ENCODE data around the gene F11.

- TF ChIP-seq CTCF (IDR thresholded peaks at IDR 0.05) (no peak), POLR2A (IDR thresholded peaks at IDR 0.05) (no peak), EP300 (IDR thresholded peaks at IDR 0.05) (no peak)
These were observed 60.4 kb downstream of the F11 start for GRCh38 chr4:186326391-186326790.
